Hindlimb muscle (tissue), 1 donor: Measurements from ENCODE around the gene CDH22. TPM values are rescaled to one million over a fixed set of nuclear protein-coding genes. Genes with fewer than 3 reads are reported as not detected.

ENCODE experiments used
- DNase-seq: peaks from one replicate; pipeline ENCODE4 v3.0.0-alpha.2; 2013
- polyA plus RNA-seq: library from polyadenylated mRNA; unstranded; fragments of 120-200 nt; gene quantifications from one replicate; pipeline ENCODE4 v1.2.1, GENCODE V29; 2013; ENCODE audit not compliant: insufficient read length

CDH22 gene
- polyA plus RNA-seq, 1 donor: 0.35 TPM

DNA sequence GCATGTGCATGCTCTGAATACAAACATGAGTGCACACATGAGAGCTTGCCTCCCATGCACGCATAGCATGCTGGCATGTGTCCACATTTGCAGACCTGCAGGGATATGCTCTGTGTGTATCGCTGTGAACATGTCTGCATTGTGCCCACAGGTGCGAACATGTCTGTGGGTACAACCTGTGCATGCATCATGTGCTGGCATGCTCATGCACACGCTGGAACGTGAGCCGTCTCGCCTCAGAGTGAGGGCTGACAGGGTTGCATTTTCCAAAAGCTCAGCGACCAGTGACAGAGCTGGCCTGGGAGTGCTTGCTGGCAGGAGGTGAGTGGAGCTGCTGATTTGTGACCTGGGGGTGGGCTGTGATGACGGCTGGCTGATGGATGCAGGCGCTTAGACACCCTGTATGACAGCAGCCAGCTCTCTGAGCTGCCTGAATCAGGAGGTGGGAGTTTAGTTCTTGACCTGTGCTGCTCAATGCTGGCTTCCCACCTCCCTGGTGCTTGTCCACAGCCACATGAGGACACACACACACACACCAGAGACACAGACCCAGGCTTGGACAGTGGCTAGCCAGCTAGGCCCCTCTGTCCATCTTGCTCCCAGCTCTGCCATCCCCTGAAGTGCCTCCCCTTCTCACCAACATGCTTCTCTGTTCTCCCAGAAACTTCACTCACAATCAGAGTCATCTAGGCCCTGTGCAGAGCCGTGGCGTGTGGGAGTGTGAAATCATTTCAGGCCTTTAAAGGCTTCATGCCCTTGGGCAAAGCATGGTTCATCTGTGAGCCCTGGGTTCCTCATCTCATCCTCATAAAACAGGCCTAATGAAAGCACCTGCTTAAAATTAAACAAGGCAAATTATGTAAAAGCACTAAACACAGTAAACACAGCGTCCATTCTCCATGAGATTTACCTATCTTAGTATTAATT is 138.8 kb downstream of the CDH22 start:
- no peak for DNase-seq

DNA sequence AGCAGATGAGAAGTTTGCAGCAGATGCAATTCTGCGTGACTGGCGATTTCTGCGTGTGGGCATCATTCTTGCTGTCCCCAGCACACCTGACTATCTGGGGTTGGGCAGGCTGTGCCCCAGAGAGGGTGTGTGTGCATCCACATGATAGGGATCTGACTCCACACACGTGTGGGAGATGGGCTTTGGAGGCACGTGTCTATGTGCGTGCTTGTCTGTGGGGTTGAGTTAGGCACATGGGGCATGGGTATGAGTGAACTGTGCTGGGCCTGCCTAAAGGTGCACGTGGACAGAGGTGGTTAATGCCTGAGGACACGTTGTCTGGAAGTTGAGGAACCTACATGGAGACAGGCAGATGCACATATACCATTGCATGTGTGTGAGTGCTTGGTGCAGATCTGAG is 139.9 kb downstream of the CDH22 start:
- DNase-seq: no peak

DNA sequence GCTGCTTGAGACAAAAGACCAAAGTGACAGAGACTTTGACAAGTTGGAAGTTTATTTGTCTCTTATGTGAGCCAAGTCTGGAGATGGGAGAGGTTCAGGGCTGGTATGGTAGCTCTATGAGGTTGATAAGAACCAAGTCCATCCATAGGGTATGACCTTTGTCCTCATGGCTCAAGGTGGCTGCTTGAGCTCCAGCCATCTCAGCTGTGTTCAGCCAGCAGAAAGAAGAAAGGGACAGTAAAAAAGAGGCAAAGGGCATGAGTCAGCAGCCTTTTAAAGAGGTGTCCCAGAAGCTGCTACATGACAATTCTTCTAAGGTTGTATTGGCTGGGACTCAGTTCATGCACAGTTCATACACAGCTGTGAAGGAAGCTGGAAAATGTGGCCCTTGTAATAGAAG is 141.2 kb downstream of the CDH22 start:
- no peak for DNase-seq

DNA sequence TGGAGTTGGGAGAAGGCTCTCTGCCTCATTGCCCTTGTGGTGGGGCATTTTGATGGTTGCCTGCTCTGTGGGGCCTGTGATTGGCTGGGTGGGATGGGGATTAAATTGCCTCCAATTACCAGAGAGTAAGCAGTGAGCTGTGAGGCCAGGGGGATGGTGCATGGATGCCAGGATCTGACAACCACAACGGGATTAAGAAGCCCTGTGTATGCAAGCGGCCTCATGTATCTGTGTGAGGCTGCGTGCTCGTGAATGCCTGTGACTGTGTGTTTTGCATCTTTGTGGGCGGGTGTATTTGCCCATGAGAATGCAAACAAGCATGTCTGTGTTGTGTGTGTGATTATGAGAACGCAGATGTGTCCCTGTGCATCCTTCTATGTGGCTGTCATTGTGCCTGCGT is 144.0 kb downstream of the CDH22 start:
- no peak for DNase-seq

DNA sequence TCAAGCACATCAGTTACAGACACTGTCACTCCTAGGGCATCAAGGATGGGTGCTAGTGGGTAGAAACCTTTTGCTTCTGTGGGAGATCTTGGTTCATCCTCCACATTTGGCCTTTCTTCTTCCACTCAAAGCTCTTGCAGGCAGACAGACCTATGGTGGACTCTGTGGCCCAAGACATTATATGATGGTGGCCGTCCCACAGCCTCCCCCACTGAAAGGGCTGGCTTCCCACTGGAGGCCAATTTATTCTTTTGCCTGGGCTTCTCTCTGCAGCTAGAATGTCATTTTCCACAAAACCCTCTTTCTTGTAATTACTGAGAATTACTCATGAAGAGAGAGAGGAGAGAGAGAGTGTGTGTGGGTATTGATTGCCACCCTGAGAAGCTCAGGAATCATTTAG is 146.4 kb downstream of the CDH22 start:
- no peak for DNase-seq

DNA sequence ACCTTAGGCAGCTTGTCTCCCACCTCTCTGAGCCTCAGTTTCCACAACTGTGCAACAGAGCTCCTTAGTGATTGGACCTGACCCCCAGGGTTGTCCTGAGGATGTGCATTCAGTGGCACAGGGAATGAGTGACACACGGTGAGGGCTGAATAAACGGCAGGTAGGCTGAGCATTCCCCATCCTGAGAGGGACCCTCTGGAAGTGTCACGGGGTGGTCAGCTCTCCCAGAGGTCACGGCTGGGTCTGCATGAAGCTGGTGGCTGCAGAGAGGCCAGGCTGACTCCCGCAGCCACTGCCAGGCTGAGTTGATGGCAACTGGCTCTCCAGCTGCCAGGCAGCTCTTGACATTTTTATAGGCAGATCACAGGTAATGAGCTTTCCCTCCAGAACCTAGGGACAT is 147.6 kb downstream of the CDH22 start:
- no peak for DNase-seq

DNA sequence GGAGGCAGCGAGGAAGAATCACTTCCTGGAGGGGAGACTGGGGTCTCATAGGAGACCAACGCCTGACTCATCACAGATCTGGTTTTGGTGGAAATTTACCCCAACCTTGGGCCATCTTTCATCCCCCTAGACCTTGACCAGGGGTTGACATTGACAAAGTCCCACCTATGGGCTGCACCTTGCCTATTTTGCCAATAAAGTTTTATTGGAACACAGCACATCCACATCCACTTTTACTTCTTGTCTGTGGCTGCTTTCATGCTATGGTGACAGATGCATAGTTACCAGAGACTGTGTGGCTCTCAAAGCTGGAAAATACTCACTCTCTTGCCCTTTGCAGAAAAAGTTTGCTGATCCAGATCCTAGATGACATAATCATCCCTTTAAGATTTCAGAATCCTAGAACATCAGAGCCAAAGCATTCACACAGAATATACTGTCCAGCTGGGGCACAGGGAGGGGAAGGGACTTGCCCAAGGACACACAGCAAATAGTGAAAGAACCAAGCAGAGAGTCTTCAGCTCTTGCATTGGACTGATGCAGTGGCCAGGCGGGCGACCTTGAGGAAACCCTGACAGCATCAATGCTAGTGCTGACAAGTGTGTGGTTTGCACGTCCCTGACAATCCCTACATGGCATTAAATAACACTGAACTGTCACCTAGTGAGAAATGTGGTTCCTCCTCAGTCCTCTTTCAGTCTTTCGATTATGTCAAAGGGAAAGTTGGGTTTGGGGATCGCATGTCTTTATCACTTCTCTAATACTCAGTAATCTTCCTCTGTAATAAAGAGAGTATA is 149.0 kb downstream of the CDH22 start:
- DNase-seq: no peak

DNA sequence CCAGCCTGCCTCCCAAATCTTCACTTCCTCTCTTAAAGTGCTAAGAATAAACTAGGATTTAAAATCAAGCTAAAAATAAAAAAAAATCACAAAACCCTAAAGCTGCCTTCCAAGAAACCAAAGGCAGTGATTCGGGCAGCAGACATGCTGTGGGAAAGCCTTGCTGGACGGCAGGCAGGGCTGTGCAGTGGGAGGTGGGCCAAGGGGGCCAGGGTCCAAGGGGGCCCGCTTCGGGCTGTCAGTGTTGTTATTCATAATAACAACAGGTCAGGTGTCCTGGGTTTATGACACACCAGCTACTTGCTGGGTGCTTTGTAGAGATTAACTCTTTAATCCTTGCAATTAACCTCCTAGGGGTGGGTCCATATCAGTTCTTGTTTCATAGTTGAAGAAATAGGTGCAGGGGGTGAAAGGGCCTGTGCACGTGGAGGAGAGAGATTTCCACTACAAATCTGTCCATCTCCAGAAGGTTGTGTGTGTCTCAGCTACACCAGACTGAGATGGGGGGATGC is 149.8 kb downstream of the CDH22 start:
- DNase-seq: no peak

DNA sequence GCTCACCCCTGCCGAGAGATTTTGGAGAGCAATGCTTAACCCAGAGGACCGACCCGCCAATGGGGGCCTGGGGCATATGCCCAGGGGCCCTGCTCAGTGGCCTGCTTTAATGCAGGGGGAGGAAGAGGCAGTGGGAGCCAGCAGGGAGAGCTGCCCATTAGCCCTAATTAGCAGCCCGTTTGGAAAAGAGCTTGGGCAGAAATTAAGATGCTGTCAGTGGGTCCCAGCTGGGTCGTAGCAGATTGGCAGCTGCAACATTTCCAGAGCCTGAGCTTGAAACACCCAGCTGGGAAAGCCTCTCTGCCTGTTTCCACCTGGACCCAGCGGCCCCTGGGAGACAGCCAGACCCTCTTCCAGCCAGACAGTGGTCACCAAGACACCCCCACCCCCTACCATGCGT is 150.7 kb downstream of the CDH22 start:
- no peak for DNase-seq

DNA sequence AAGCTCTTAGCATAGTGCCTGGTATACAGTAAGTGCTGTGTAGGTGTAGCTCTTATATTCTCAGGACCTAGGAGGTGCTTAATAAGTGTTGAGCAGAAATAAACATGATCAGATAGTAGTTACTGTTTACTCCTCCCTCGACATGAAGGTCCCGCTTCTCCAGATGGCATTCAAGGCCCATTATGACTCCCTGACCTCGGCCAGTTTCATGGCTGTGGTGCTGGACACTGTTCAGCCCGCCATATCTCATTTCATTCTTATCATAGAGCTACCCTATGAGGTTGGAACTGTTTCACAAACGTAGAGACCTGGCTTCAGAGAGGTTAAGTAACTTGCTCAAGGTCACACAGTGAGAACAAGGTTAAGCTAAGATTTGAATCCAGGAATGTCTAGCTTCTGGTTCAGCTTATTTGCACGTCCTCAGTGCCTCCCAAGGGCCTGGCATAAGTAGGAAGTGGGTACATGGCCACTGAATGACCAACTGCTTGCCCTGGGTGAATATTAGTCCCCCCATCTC is 151.2 kb downstream of the CDH22 start:
- DNase-seq: no peak

DNA sequence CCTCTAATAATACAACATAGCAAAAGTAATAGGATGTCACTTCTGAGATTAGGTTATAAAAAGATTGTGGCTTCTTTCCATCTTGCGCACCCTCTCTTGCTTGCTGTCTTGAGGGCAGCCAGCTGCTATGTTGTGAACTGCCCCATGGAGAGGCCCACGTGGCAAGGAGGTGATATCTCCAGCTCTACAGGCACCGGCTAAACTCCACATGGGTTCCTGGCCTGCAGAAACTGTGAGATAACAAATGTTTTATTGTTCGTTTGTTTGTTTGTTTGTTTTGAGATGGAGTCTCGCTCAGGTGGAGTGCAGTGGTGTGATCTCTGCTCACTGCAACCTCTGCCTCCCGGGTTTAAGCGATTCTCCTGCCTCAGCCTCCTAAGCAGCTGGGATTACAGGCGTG is 152.2 kb downstream of the CDH22 start:
- no peak for DNase-seq

DNA sequence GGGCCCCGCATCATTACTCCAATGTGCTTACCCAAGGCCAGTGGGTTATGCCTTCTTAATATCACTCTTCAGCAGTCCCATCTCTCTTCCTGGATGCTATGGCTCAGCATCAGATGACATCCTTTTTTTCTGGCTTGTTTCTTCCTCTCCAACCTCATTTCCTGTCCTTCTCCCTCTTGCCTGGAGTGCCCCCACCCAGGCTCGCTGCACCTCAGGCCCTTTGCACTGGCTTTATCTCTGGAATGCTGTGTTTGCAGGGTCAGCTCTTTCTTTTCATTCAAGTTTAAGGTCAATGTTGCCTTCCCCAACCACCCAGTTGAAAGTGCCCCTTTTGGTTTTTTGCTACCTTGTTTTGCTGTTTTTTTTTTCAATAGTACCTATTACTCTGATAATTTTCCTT is 153.5 kb downstream of the CDH22 start:
- DNase-seq: no peak

DNA sequence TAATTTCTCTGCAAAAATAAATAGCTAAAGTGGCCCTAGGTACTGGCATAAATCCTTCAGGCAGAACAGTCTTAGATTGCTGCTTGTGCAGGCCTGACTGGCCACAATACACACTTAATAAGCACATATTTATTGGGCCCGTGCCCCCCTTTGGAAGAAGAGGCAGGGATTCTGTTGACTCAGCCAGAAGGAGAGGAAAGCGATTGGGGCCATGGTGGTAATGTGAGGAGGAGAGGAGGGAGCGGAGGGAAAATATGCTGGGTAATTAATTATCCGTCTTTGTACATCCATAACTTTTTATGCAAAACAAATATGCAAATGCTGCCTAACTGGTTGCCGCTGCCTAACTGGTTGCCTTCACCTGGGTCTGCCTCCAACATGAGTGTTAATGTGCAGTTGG is 154.0 kb downstream of the CDH22 start:
- no peak for DNase-seq

DNA sequence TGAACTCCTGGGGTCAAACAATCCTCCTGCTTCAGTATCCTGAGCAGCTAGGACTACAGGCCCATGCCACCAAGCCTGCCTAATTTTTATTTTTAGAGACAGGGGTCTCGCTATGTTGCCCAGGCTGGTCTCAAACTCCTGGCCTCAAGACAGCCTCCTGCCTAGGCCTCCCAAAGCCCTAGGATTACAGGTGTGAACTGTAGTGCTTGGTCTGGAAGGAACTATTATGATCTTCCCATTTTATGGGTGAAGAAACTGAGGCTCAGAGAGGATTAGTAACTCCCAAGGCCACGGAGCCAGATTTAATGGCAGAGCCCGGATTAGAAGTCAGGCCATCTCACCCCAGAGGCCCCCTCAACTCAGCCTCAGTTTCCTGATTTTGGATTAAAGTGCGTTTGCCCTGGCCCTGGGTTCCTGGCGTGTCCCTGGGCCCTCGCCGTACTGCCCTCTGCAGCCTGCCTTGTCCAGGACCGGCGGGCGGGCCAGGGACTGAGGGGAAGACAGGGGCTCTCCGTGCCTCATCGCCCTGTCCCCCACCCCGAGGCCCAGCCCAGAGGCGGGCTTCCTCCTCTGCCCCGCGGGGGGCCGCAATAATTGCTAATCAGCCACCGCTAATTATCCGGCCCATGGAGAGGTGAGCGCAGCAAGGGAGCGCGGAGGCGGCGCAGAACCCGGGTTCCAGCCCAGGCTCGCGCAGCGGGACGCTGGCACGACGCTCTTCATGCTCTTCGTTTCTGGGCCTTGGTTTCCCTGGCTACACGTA is 155.3 kb downstream of the CDH22 start:
- no peak for DNase-seq

DNA sequence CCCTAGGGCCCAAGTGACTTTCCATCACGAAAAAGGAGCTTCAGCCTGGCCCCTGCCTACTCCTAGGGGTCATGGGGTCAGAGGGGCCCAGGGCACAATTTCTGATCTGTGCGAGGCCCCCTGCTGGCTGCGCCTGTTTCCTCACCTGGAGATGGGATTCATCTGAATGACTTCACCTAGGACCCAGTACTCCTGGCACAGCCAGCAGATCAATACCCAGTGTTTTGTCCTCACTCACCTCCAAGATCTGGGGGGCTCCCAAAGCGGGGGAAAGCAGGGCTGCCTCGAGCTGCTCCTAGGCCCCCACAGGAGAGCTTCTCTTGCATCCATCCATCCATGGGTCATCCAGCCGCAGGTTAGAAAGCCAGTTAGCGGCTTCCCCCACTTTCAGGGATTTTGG is 156.4 kb downstream of the CDH22 start:
- no peak for DNase-seq

DNA sequence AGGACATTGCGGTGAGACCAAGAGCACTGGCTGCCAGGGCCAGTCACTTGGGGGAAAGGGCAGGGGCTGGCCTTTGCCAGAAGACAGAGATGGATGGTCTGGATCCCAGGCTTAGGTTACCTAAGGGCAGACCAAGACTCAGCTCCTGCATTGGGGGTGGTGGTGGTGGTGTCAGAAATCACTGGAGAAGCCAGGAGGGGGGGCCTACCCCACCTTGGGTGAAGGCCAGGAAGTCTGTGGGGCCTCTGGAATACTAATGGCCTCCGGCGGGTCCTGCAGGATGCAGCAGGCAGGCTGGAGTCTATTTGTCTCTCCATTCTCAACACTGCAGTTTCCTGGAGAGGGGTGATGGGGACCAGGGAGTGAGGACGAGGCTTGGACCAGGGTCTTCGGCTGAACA is 157.4 kb downstream of the CDH22 start:
- no peak for DNase-seq

DNA sequence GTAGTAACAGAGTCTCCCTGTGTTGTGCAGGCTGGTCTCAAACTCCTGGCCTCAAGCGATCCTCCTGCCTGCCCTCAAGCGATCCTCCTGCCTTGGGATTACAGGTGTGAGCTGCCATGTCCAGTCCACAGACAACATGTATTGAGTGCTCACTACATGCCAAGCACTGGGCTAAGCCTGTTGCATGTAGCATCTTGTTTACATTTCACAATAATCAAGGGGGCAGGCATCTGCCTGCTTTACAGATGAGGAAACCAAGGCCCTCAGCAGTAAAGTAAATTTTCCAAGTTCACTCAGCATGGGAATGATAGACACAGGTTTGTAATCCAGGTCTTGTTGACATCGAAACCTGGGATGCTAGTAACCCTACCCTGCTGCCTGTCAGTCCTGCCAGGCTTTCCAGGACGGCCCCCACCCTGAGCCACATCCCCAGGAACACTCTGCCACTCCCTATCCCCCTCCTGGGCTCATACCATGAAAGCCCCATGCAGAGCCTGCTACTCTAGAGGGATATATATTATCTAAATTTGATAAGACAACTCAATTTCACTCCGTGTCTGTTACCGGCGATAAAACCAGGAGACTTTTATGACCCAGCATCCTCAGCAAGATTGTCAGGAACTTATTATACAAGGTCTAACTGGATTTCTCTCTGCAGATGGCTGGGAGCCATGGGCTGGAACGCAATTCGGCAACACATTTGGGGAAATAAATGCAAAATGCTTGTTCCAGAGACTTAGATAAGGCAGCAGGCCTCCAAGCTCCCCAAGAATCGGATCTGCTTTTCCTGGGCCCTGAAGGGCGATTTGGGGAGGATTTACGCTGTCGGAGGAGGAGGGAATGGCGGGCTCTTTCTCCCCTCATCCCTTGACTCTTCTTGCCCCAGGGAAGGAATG is 159.7 kb downstream of the CDH22 start:
- DNase-seq: no peak

DNA sequence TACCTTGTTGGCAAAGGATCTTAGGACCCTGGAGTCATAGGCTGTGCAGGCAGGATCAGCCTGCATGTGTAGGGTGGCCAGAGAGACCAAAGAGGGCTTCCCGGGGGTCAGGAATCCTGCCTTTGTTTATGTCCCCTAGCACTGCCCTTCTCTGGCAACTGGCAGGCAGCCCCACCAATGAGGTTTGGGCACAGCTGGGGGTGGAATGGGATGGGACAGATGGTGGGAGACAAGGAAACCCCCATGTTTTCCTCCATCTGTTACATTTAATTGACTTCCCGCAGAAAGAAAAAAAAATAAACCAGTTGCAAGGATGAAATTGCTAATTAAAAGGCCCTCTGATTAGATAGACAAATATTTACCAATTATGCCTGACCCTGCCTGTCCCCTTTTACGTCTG is 162.6 kb downstream of the CDH22 start:
- DNase-seq: no peak

DNA sequence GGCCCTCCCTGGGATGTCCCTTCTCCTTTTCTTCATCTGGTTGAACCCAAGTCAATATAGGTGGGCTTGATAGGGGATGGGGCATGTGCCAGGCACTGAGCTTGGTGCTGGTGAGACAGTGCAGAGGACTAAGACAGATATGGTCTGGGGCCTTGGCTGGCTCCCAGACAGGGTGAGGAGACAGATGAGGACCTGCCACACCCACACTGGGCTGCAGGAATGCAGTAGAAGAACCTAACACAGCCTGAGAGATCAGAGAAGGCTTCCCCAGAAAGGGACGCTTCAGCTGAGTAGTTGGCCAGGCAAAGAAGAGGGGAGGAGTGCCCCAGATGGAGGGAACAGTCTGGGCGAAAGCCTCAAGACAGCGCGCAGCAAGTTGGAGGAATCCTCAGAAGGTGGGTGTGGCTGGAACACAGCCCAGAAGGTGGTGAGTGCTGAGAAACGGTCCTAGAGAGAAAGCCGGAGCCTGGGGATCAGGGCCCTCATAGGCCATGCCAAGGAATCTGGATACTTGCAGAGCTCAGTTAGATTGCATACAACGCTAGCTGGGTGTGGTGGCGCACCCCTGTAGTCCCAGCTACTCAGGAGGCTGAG is 163.8 kb downstream of the CDH22 start:
- DNase-seq: no peak

DNA sequence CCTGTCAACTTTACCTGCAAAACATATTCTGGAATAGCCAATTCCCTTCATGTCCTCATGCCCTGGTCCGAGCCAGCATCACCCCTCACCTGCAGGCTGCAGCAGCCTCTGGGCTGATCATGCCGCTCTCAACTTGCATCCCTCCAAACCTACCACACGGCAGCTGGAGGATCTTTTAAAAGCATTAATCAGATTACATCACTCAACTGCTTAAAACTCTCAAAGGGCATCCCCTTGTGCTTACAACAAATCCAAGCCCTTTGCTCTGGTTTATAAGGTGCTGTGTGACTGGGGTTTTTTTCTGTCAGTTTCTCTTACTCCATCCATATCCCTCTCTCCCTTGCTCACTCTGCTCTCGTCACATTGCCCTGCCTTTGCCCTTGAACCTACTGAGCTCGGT is 166.2 kb downstream of the CDH22 start:
- no peak for DNase-seq

DNA sequence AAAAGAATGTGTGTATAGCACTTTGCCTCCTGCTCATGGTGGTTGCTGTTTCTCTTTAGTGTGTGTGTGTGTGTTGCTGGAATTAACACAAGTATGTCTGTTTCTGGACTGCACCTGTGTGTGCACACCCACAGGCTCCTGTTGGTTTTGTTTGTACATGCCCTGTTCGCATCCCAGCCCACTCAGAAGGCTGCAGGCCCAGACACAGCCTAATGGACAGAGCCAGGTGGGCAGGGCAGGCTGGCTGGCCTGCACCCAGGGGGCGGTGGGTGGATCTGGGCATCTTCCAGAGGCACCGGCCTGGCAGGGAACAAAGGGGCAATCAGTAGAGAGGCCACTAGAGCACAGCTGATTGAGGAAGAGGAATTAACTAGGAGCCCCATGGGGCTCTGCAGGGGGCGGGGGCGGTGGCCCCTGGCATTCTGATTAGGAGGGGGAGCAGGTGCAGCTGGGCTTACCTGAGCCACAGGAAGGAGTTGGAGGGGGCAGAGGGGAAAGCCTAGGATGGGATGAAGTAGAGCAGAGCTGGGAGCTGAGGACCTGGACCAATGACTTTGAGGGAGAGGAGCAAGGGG is 168.3 kb downstream of the CDH22 start:
- no peak for DNase-seq
